ENCODE measurements around the gene KDM4B. TPM values are rescaled to one million over a fixed set of nuclear protein-coding genes. Genes with fewer than 3 reads are reported as not detected.

The KDM4B gene
- total and polyA plus RNA-seq, 10 of the 15 experiments (the other 5 are each of a cell fraction or from before 2014, with no cell fraction given) = 0.47 to 49.6 (median 16.2) TPM

GRCh38 chr19:5054551-5055456 lies 85.9 kb downstream of the KDM4B start:
- ChIA-PET CTCF (interaction anchor here (0.8 kb wide), 1 partner anchor 303 kb away, joined by 4 read pairs; no protein-coding TSS in a partner anchor), RAD21 (ENCODE audit: unreplicated experiment) (interaction anchor here (0.6 kb wide), 1 partner anchor 346 kb away, joined by 3 read pairs; no protein-coding TSS in a partner anchor), SMC1A (ENCODE audit: uncharacterized antibody, unreplicated experiment) (no interaction called here), POLR2A (no interaction called here)
- DNase-seq (ENCODE audit: low read depth, low spot score) = no peak
- no peak for TF ChIP-seq E2F4 (IDR thresholded peaks at IDR 0.05; ENCODE audit: low read depth, low read length)
- TF ChIP-seq ZNF622 (IDR thresholded peaks at IDR 0.05) = no peak
- no peak for TF ChIP-seq NFYA (IDR thresholded peaks at IDR 0.05; ENCODE audit: borderline replicate concordance, low read depth, low read length)
- no peak for TF ChIP-seq CREM (IDR thresholded peaks at IDR 0.05; ENCODE audit: low read depth)
- TF ChIP-seq ZNF274 (IDR thresholded peaks at IDR 0.05; ENCODE audit: insufficient read depth, insufficient read length) = no peak
- no peak for TF ChIP-seq TARDBP (IDR thresholded peaks at IDR 0.05; ENCODE audit: borderline replicate concordance)
- TF ChIP-seq EGR1 (IDR thresholded peaks at IDR 0.05; ENCODE audit: borderline replicate concordance in 1 of 2, low read depth in 2 of 2, low read length in 2 of 2) = no peak
- no peak for TF ChIP-seq SPI1 (IDR thresholded peaks at IDR 0.05; ENCODE audit: borderline replicate concordance, insufficient read depth, low read depth, low read length)
- TF ChIP-seq ZZZ3 (IDR thresholded peaks at IDR 0.05; ENCODE audit: control insufficient read depth, insufficient read length, low read depth) = no peak
- 91% methylated on average over 29 of the region's 35 CpGs for WGBS (ENCODE audit: insufficient coverage, insufficient replicate concordance, low lambda C conversion rate, missing lambda C conversion rate)
- Histone ChIP-seq H3K27me3 (replicated peaks in 1 of 2; ENCODE audit: control insufficient read depth in 2 of 2, insufficient read depth in 2 of 2, low read length in 1 of 2) (no peaks in the 10 kb centered on the region), H3K4me2 (ENCODE audit: control insufficient read depth, insufficient read depth) (no peak overlapping the region), H3K9ac (ENCODE audit: control insufficient read depth, insufficient read depth, low read length) (no peak overlapping the region), H4K20me1 (ENCODE audit: control insufficient read depth, insufficient read depth) (no peaks in the 10 kb centered on the region), H2AFZ (ENCODE audit: control insufficient read depth, low read depth, low read length) (no peak overlapping the region), H3K27ac (ENCODE audit: control insufficient read depth, insufficient read depth) (no peak overlapping the region), H3K79me2 (ENCODE audit: control insufficient read depth, insufficient read depth, low read length) (no peaks in the 10 kb centered on the region), H3K9me3 (replicated peaks; ENCODE audit: control insufficient read depth, insufficient read depth, low read length) (no peaks in the 10 kb centered on the region; the same call in 2 of the 3 replicates), H3K36me3 (ENCODE audit: control insufficient read depth in 2 of 2, insufficient read depth in 2 of 2, low read length in 1 of 2) (peaks cover 3 to 6% of the 10 kb centered on the region in 2 experiments; a peak in 2 of 4 replicates), H3K4me1 (ENCODE audit: control insufficient read depth, insufficient read depth, low read length) (no peaks in the 10 kb centered on the region), H3K4me3 (no peak overlapping the region)
- intact Hi-C loops (cut with micrococcal nuclease; ENCODE audit: unreplicated experiment) (no loop called here), in situ Hi-C loops (cut with MboI) (loop anchor here (5.0 kb wide), 2 partner anchors 107 to 522 kb away; no protein-coding TSS in a partner anchor)
- FAIRE-seq = no peak
- no peak for ATAC-seq
- no TSS peak for BruUV-seq (replicated peaks)

All from GM12878 (cell line).